ENCODE measurements around the gene SULT6B1. TPM values are rescaled to one million over a fixed set of nuclear protein-coding genes. Genes with fewer than 3 reads are reported as not detected.

SULT6B1 gene
- total RNA-seq (not detected), polyA plus RNA-seq (ENCODE audit: insufficient read depth, low read depth, low replicate concordance) (not detected)
- long read RNA-seq, donor 1 = 0 reads
- long read RNA-seq, donor 2 = 0 reads
- long read RNA-seq, donor 3 = 0 reads
- long read RNA-seq, donor 4 = 0 reads
- long read RNA-seq, donor 5 = 0 reads
- long read RNA-seq, donor 6, partial matches to known transcripts = 16 of 33 reads
- long read RNA-seq, donor 6, other reads (novel, unspliced or antisense) = 17 of 33 reads
- long read RNA-seq, donor 7 = 0 reads
- long read RNA-seq, donor 8 = 0 reads
- long read RNA-seq, donor 9 = 0 reads
- long read RNA-seq, donor 10 = 0 reads

- intact Hi-C loops (cut with DNase I) = no loop called here
- H3K4me3 ChIP-seq (ENCODE audit: low read length in 3 of 3) = no peak within 1 kb of the TSS
- no peaks in the 10 kb centered on the region for H3K9me3 ChIP-seq (ENCODE audit: control insufficient read depth in 2 of 3, insufficient read depth in 1 of 3, low read length in 3 of 3)
- TF ChIP-seq CTCF (IDR thresholded peaks at IDR 0.05; ENCODE audit: borderline replicate concordance, extremely low read depth, insufficient read depth) = no peak
- DNase-seq = no peak
- H3K36me3 ChIP-seq (ENCODE audit: control insufficient read depth in 2 of 3, insufficient read depth in 3 of 3, low read length in 3 of 3) = no peaks in the 10 kb centered on the region
- H3K27ac ChIP-seq (ENCODE audit: low read depth in 2 of 2, low read length in 2 of 2) = no peak within 1 kb of the TSS
- H3K4me1 ChIP-seq (ENCODE audit: control insufficient read depth in 2 of 3, insufficient read depth in 2 of 3, low read depth in 1 of 3, low read length in 3 of 3) = no peaks in the 10 kb centered on the region
- no peak within 1 kb of the TSS for H3K9ac ChIP-seq (ENCODE audit: low read length in 3 of 3)
- FAIRE-seq = no peak
- no peaks in the 10 kb centered on the region for H3K27me3 ChIP-seq (ENCODE audit: control insufficient read depth, insufficient read depth, low read length)
These were observed at the start of gene SULT6B1 for GRCh38 chr2:37188570-37188969. Gene SULT6B1, minus strand, starts transcription at chr2:37188670. Its CDS starts 30 bp downstream, at chr2:37188640.

GRCh38 chr2:37232131-37232933 lies 43.9 kb upstream of the SULT6B1 start:
- Histone ChIP-seq H3K36me3 (ENCODE audit: control insufficient read depth in 2 of 3, insufficient read depth in 3 of 3, low read length in 3 of 3) (peaks cover 6 to 12% (median 7%) of the 10 kb centered on the region in 3 donors), H3K9ac (ENCODE audit: low read length in 3 of 3) (peak overlapping the region; percentile 60 to 91 (median 82)), H3K4me1 (ENCODE audit: control insufficient read depth in 2 of 3, insufficient read depth in 2 of 3, low read depth in 1 of 3, low read length in 3 of 3) (peaks cover 5 to 13% (median 10%) of the 10 kb centered on the region in 3 donors), H3K27ac (ENCODE audit: low read depth in 2 of 2, low read length in 2 of 2) (peak overlapping the region; percentile 78 to 87), H3K4me3 (ENCODE audit: low read length in 3 of 3) (peak overlapping the region; percentile 71 to 96 (median 89)), H3K27me3 (ENCODE audit: control insufficient read depth, insufficient read depth, low read length) (no peaks in the 10 kb centered on the region), H3K9me3 (ENCODE audit: control insufficient read depth in 2 of 3, insufficient read depth in 1 of 3, low read length in 3 of 3) (no peaks in the 10 kb centered on the region)
- TF ChIP-seq CTCF (IDR thresholded peaks at IDR 0.05; ENCODE audit: borderline replicate concordance, extremely low read depth, insufficient read depth) = no peak
- intact Hi-C loops (cut with DNase I) = no loop called here
- FAIRE-seq (no peak), DNase-seq (peak; percentile 42 to 74 (median 69))

- H3K9me3 ChIP-seq (ENCODE audit: control insufficient read depth in 2 of 3, insufficient read depth in 1 of 3, low read length in 3 of 3) = no peaks in the 10 kb centered on the region
- intact Hi-C loops (cut with DNase I) = no loop called here
- TF ChIP-seq CTCF (IDR thresholded peaks at IDR 0.05; ENCODE audit: borderline replicate concordance, extremely low read depth, insufficient read depth) = no peak
- no peaks in the 10 kb centered on the region for H3K27me3 ChIP-seq (ENCODE audit: control insufficient read depth, insufficient read depth, low read length)
- H3K27ac ChIP-seq (ENCODE audit: low read depth in 2 of 2, low read length in 2 of 2) = peak within 1 kb of the TSS; percentile 78 to 87
- peaks cover 6 to 17% (median 12%) of the 10 kb centered on the region in 3 donors for H3K36me3 ChIP-seq (ENCODE audit: control insufficient read depth in 2 of 3, insufficient read depth in 3 of 3, low read length in 3 of 3)
- peak; percentile 92 to 97 (median 96) for DNase-seq
- H3K4me1 ChIP-seq (ENCODE audit: control insufficient read depth in 2 of 3, insufficient read depth in 2 of 3, low read depth in 1 of 3, low read length in 3 of 3) = peaks cover 5 to 13% (median 10%) of the 10 kb centered on the region in 3 donors
- peak within 1 kb of the TSS; percentile 60 to 91 (median 82) for H3K9ac ChIP-seq (ENCODE audit: low read length in 3 of 3)
- peak within 1 kb of the TSS; percentile 71 to 96 (median 89) for H3K4me3 ChIP-seq (ENCODE audit: low read length in 3 of 3)
- no peak for FAIRE-seq
These were observed 43.0 kb upstream of the SULT6B1 start, which contains the start of the genes CEBPZ and NDUFAF7 for GRCh38 chr2:37231241-37232130. Gene CEBPZ, minus strand, starts transcription at chr2:37231596. Its CDS starts 29 bp downstream, at chr2:37231567. Gene NDUFAF7, plus strand, starts transcription at chr2:37231658. Its CDS starts 48 bp downstream, at chr2:37231706.
